ENCODE results near the gene HPX.
A peak's percentile ranks its signal among the peaks of the same experiment; 100 is the strongest.

The HPX gene

DNA sequence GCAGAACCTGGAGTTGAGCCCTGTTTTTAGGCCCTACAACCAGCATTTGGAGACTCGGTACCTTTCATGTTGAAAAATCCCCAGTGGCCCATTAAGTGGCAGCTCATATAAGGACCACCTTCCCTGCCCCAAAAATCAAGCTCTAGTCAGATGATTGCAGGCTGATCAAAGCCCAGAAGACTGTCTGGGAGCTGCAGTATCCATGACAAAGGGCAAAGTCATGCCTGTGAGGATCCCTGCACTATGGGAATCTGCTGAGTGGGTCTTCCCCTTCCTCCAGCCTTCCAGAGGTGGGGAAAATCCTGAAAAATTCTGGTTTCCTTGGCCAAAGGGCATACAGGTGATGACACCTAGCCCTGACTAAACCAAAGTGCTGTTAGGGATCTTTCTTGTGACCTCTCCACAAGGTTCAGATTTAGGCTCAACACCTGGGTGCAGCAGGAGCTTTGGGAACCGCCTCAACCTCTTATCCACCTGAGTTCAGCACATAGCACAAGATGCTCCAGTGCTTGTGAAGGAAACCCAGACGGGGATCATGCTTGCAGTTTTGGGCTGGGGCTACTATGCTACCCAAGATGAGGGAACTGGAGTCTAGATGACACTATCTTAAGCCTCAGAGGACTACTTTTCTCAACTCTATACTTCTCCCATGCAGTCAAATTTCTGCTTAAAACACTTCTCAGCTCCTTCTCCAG is 34.2 kb upstream of the HPX start:
- TF ChIP-seq, protein P1, sequence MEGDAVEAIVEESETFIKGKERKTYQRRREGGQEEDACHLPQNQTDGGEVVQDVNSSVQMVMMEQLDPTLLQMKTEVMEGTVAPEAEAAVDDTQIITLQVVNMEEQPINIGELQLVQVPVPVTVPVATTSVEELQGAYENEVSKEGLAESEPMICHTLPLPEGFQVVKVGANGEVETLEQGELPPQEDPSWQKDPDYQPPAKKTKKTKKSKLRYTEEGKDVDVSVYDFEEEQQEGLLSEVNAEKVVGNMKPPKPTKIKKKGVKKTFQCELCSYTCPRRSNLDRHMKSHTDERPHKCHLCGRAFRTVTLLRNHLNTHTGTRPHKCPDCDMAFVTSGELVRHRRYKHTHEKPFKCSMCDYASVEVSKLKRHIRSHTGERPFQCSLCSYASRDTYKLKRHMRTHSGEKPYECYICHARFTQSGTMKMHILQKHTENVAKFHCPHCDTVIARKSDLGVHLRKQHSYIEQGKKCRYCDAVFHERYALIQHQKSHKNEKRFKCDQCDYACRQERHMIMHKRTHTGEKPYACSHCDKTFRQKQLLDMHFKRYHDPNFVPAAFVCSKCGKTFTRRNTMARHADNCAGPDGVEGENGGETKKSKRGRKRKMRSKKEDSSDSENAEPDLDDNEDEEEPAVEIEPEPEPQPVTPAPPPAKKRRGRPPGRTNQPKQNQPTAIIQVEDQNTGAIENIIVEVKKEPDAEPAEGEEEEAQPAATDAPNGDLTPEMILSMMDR (IDR thresholded peaks at IDR 0.05; ENCODE audit: extremely low read depth, missing control alignments), result no peak

DNA sequence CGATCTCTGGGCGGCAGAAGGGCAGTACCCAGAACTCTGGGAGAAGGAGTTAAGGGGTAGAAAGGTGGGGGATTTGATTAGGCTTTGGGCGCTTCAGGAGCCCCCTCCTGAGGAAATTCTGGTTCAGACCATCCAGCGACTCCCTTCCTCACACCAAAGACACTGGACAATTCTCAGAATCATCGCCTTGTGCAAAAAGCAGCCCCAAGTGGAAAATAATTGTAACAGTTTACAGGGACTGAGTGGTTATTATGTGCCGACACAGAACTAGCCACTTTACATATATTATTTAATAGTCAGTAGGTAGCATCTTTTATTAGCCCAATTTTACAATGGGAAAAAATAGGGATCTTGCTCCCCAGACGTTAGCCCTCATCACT is 33.6 kb upstream of the HPX start:
- TF ChIP-seq, protein P1 (IDR thresholded peaks at IDR 0.05; ENCODE audit: extremely low read depth, missing control alignments), result no peak
- DNase-seq (ENCODE audit: low spot score), result no peak

More for the DNA sequence above, 34.2 kb upstream of the HPX start:
- no peak for DNase-seq (ENCODE audit: low spot score)

DNA sequence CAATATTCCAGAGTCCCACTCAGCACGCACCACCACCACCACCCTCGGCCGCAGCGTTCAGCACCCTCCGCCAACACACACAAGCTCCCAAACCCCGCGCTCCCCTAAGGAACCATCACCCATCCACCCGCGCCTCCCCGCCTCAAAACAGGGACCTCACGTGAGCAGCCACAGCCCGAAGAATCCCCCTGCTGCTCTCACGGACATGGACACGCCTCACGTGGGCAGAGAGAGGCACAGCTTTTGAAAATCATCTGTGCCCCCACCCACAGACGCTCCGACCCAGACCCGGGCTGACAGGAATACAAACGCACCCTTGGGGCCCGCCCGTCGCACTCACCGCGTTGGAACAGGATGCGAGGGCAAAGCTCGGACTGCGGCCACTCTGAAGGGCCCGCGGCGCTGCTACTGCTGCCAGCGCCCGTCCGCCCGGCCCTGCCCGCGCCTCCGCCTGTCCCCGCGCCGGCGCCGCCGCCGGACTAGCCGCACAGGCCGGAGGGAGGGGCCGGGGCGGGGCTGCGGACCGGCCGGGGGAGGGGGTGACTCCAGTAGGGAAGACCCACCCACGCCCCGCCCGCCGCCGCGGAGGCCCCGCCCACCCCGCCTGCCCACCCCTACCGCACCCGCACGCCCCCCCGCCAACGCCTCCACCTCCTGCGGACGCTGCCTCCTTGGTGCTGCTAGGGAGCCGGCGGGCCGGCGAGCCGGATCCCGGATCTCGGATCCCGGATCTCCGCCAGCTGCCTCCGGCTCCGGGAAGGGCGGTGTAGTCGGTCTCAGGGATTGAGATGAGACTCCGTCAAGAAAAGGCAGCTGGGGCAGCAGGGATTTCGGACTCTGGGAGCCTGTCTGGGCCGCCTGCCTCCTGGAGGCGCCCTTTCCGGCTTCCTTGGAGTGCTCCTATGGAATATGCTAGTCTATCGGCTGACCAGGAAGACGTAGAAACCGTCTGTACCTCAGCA is 32.9 kb upstream of the HPX start, which contains the start of gene TRIM3:
TSS of gene TRIM3 (minus strand) at position 491 of the 962 bp plus-strand sequence. CDS start 8,246 bp downstream, outside the sequence.
- DNase-seq (ENCODE audit: low spot score), result peak; percentile 97
- TF ChIP-seq, protein P1 (IDR thresholded peaks at IDR 0.05; ENCODE audit: extremely low read depth, missing control alignments), result no peak

DNA sequence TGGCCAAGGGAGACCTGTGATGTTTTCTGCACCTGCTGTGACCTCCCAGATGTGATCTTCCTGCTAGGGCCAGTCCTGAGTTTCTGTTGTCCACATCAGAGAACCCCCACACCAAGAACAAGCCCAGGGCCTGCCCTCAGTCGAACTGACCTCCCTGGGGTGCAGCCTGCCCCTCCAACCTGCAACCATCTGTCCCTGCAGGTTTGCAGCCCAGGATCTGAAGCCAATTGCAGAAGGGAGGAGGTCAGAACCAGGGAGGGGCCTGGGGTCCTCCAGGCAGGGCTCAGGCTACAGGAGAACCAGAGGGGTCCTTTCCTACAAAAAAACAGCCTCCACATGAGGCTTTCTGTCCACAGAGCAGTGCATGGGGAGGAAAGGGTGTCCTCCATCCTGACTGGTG is 32.1 kb upstream of the HPX start:
- no peak for DNase-seq (ENCODE audit: low spot score)
- TF ChIP-seq, protein P1 (IDR thresholded peaks at IDR 0.05; ENCODE audit: extremely low read depth, missing control alignments), result no peak

DNA sequence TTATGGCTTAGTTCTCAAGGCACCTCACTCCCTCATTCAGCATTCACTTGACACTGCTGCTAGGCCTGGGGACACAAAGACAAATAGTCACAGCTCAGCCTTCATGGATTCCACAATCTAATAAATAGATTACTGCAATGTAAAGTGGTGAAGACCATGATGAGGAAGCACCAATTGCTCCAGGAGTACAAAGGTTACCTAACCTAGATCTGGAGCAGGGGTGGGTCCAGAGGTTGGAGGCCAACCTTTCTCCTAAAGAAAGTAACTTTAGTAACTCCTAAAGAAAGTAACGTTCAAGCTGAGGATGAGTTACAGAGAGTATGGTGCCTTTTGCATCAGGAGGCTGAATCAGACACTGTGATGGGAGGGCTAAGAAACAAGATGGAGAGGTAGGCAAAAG is 28.8 kb upstream of the HPX start:
- TF ChIP-seq, protein P1 (IDR thresholded peaks at IDR 0.05; ENCODE audit: extremely low read depth, missing control alignments), result no peak
- DNase-seq (ENCODE audit: low spot score), result no peak

DNA sequence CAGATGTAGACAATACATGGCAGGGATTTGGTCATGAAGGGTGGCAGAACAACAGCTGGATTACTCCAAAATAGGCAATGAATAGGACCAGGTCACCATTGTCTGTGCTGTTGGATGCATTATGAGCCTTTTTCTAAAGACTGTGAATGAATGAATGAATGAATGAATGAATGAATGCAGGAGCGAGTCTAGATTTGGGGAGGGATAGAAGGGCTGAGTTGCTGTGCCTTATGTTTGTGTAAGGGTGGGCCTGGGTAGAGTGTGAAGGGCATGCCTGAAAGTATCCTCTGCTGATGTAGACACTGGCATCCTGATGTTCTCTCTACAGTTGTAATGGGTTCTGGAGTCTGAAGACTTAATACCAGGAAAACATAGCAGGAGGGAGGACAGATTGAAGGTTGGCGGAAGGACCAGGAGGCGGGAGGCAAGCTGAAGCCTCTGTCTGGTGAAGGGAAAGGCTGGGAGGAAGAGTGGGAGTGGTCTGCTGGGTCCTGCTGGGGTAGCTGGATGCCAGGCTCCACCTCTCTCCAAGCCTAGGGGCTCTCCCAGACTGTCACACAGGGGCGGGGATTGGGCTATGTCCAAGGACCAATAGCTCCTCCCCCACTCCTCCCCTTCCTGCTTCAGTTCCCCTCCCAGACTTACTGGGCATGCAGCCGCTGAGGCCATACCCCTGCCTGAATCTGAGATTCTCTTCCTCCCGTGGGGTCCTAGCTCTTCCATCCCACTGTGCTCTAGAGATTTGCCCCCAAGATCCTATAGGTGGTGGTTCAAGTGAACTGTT is 28.1 kb upstream of the HPX start:
- DNase-seq (ENCODE audit: low spot score), result peak; percentile 87
- TF ChIP-seq, protein P1 (IDR thresholded peaks at IDR 0.05; ENCODE audit: extremely low read depth, missing control alignments), result no peak

Measured in GM20000 (cell line).